Testis (tissue), 3 donors: ENCODE data around the gene VWDE. TPM values are rescaled to one million over a fixed set of nuclear protein-coding genes. Genes with fewer than 3 reads are reported as not detected.

Experiments
- DNase-seq: peaks from one replicate; pipeline ENCODE4 v3.0.0-alpha.2; 2019
- H3K27ac ChIP-seq, 2 donors: fragments of 200-600 bp; sonication (generic); one replicate each; pipeline ENCODE4 v1.5.1; 2019
- H3K27me3 ChIP-seq: fragments of 200-600 bp; sonication (generic); one replicate; pipeline ENCODE4 v1.5.1; 2019
- H3K36me3 ChIP-seq: fragments of 200-600 bp; sonication (generic); one replicate; pipeline ENCODE4 v1.5.1; 2017; ENCODE audit warnings: low read depth; ENCODE audit errors: missing control alignments
- H3K4me1 ChIP-seq: fragments of 200-600 bp; sonication (generic); one replicate; pipeline ENCODE4 v1.5.1; 2019
- H3K4me3 ChIP-seq, 2 donors: fragments of 200-600 bp; sonication (generic); one replicate each; pipeline ENCODE4 v1.5.1; 2017 to 2019
- H3K9me3 ChIP-seq: fragments of 200-600 bp; sonication (generic); one replicate; pipeline ENCODE4 v1.5.1; 2017
- CTCF ChIP-seq, 3 experiments: fragments of 450-650 bp in 2 of 3; fragments of 200-600 bp in 1 of 3; sonication (generic) in 1 of 3; IDR thresholded peaks; one replicate each; pipeline ENCODE4 v1.5.1; 2016 to 2019; ENCODE audit warnings: antibody characterized with exemption in 3 of 3, mild to moderate bottlenecking in 2 of 3, moderate library complexity in 1 of 3
- POLR2A ChIP-seq: fragments of 450-650 bp; IDR thresholded peaks from one replicate; pipeline ENCODE4 v1.6.1; 2017; ENCODE audit warnings: antibody characterized with exemption, mild to moderate bottlenecking, moderate library complexity
- WGBS, 2 donors: methylation state at CpG; one replicate each; pipeline ENCODE4 v1.1.5; 2018; 5-methylcytosine and 5-hydroxymethylcytosine counted together
- intact Hi-C: fragments of 100-400 bp; cut with DNase I; formaldehyde crosslinking; loops from one replicate; pipeline ENCODE4 v1.15.1; 2023; ENCODE audit warnings: low total_unique reads
- polyA plus RNA-seq: library from polyadenylated mRNA; stranded (reverse); fragments of 350-450 nt; fragmentation: Illumina TruSeq; extraction: RNeasy Lipid Tissue Mini Kit (QIAGEN cat#74804); gene quantifications from one replicate; pipeline ENCODE4 v1.2.3, GENCODE V29; 2014; ENCODE audit warnings: low read depth, low replicate concordance; ENCODE audit not compliant: insufficient read depth
- total RNA-seq, 2 donors: library from RNA; depleted of rRNA; stranded (reverse); fragments of >200 nt; gene quantifications; one replicate each; pipeline ENCODE4 v1.2.3, GENCODE V29; 2016

The VWDE gene
- total and polyA plus RNA-seq, 3 donors from 2014 or later: 0.45 to 6.6 (median 3.3) TPM

GRCh38 chr7:12383377-12383776 is 20.3 kb downstream of the VWDE start:
- TF ChIP-seq POLR2A (no peak), CTCF (IDR thresholded peaks at IDR 0.05) (no peak)
- WGBS, 2 donors: 84 to 89% methylated on average over 3 of the region's 3 CpGs
- no peaks in the 10 kb centered on the region for H3K27me3 ChIP-seq
- H3K4me1 ChIP-seq: no peaks in the 10 kb centered on the region
- H3K36me3 ChIP-seq: no peaks in the 10 kb centered on the region
- no peak overlapping the region for H3K27ac ChIP-seq
- intact Hi-C loops: no loop called here
- no peak for DNase-seq
- no peaks in the 10 kb centered on the region for H3K9me3 ChIP-seq
- no peak overlapping the region for H3K4me3 ChIP-seq

- Histone ChIP-seq H3K27me3 (no peaks in the 10 kb centered on the region), H3K27ac (no peak overlapping the region), H3K4me1 (no peaks in the 10 kb centered on the region), H3K4me3 (no peak overlapping the region), H3K36me3 (no peaks in the 10 kb centered on the region), H3K9me3 (no peaks in the 10 kb centered on the region)
- TF ChIP-seq POLR2A (no peak), CTCF (IDR thresholded peaks at IDR 0.05) (no peak)
- intact Hi-C loops: no loop called here
- 47 to 61% methylated on average over 2 of the region's 2 CpGs for WGBS, 2 donors
- DNase-seq: no peak
Measured at GRCh38 chr7:12378389-12378788, 25.3 kb downstream of the VWDE start.

GRCh38 chr7:12377406-12377805 is 26.3 kb downstream of the VWDE start:
- WGBS, 2 donors: 89% methylated on average over 5 of the region's 5 CpGs
- H3K4me3 ChIP-seq: no peak overlapping the region
- no peaks in the 10 kb centered on the region for H3K36me3 ChIP-seq
- no peak for DNase-seq
- no peak overlapping the region for H3K27ac ChIP-seq
- TF ChIP-seq CTCF (IDR thresholded peaks at IDR 0.05): no peak
- no peak for TF ChIP-seq POLR2A
- intact Hi-C loops: no loop called here
- no peaks in the 10 kb centered on the region for H3K4me1 ChIP-seq
- no peaks in the 10 kb centered on the region for H3K9me3 ChIP-seq
- no peaks in the 10 kb centered on the region for H3K27me3 ChIP-seq

- Histone ChIP-seq H3K9me3 (no peaks in the 10 kb centered on the region), H3K4me3 (no peak overlapping the region), H3K36me3 (no peaks in the 10 kb centered on the region), H3K27ac (no peak overlapping the region), H3K27me3 (no peaks in the 10 kb centered on the region), H3K4me1 (no peaks in the 10 kb centered on the region)
- intact Hi-C loops: no loop called here
- no peak for TF ChIP-seq POLR2A
- TF ChIP-seq CTCF (IDR thresholded peaks at IDR 0.05): no peak
- DNase-seq: no peak
- 82 to 90% methylated on average over 5 of the region's 5 CpGs for WGBS, 2 donors
Measured at GRCh38 chr7:12373580-12374263, 29.9 kb downstream of the VWDE start.

- Histone ChIP-seq H3K27ac (no peak overlapping the region), H3K36me3 (no peaks in the 10 kb centered on the region), H3K27me3 (peaks cover 3% of the 10 kb centered on the region), H3K4me3 (no peak overlapping the region), H3K9me3 (no peaks in the 10 kb centered on the region), H3K4me1 (no peaks in the 10 kb centered on the region)
- no peak for DNase-seq
- TF ChIP-seq POLR2A (no peak), CTCF (IDR thresholded peaks at IDR 0.05) (no peak)
- intact Hi-C loops: no loop called here
- WGBS, 2 donors: 57 to 69% methylated on average over 7 of the region's 7 CpGs
Measured at GRCh38 chr7:12370249-12370648, 33.4 kb downstream of the VWDE start.
